ENCODE measurements around the gene NAA10.

The NAA10 gene

GRCh38 chrX:153903238-153903980, 31.4 kb downstream of the NAA10 start:
- Histone ChIP-seq H3K4me1 (ENCODE audit: insufficient read depth, low read length) (peaks cover 13% of the 10 kb centered on the region), H3K27ac (ENCODE audit: low read depth, low read length) (no peak overlapping the region), H3K9me3 (ENCODE audit: low read length) (no peaks in the 10 kb centered on the region), H3K36me3 (ENCODE audit: insufficient read depth, low read length) (no peaks in the 10 kb centered on the region), H3K27me3 (ENCODE audit: control insufficient read depth in 1 of 2, insufficient read depth in 2 of 2, low read length in 2 of 2) (peaks cover 0 to 20% of the 10 kb centered on the region in 2 donors), H3K9ac (ENCODE audit: low read length) (no peak overlapping the region), H3K4me3 (ENCODE audit: low read depth in 1 of 2, low read length in 2 of 2) (no peak overlapping the region)

DNA sequence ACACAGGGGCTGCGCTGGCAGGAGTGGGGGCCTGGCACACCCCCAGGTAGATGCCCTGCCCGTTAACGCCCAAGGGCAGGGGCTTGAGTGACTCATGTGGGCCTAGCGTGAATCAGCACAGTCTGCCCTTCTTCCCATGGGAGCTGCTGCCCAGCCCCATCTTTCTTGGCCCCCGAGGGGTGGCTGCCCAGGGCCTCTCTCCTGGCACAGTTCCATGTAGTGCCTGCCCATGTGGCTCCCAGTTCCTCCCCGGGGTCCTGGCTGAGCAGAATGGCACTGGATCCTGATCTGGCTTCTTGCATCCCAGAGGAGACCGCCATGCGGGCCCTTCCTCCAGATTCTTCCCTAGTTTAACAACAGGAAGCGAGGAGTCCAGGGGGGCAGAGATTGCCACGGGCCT, 32.5 kb downstream of the NAA10 start:
- Histone ChIP-seq H3K4me1 (ENCODE audit: insufficient read depth, low read length) (peaks cover 13% of the 10 kb centered on the region), H3K9ac (ENCODE audit: low read length) (no peak overlapping the region), H3K27ac (ENCODE audit: low read depth, low read length) (no peak overlapping the region)

GRCh38 chrX:153901753-153902140, 33.1 kb downstream of the NAA10 start:
- Histone ChIP-seq H3K9me3 (ENCODE audit: low read length) (no peaks in the 10 kb centered on the region), H3K9ac (ENCODE audit: low read length) (no peak overlapping the region), H3K4me3 (ENCODE audit: low read depth in 1 of 2, low read length in 2 of 2) (no peak overlapping the region), H3K27ac (ENCODE audit: low read depth, low read length) (no peak overlapping the region), H3K36me3 (ENCODE audit: insufficient read depth, low read length) (no peaks in the 10 kb centered on the region), H3K27me3 (ENCODE audit: control insufficient read depth in 1 of 2, insufficient read depth in 2 of 2, low read length in 2 of 2) (peaks cover 0 to 17% of the 10 kb centered on the region in 2 donors), H3K4me1 (ENCODE audit: insufficient read depth, low read length) (peaks cover 13% of the 10 kb centered on the region)

More for the DNA sequence above, 32.5 kb downstream of the NAA10 start:
- Histone ChIP-seq H3K27me3 (ENCODE audit: control insufficient read depth in 1 of 2, insufficient read depth in 2 of 2, low read length in 2 of 2) (peaks cover 0 to 20% of the 10 kb centered on the region in 2 donors), H3K4me3 (ENCODE audit: low read depth in 1 of 2, low read length in 2 of 2) (no peak overlapping the region), H3K36me3 (ENCODE audit: insufficient read depth, low read length) (no peaks in the 10 kb centered on the region), H3K9me3 (ENCODE audit: low read length) (no peaks in the 10 kb centered on the region)

DNA sequence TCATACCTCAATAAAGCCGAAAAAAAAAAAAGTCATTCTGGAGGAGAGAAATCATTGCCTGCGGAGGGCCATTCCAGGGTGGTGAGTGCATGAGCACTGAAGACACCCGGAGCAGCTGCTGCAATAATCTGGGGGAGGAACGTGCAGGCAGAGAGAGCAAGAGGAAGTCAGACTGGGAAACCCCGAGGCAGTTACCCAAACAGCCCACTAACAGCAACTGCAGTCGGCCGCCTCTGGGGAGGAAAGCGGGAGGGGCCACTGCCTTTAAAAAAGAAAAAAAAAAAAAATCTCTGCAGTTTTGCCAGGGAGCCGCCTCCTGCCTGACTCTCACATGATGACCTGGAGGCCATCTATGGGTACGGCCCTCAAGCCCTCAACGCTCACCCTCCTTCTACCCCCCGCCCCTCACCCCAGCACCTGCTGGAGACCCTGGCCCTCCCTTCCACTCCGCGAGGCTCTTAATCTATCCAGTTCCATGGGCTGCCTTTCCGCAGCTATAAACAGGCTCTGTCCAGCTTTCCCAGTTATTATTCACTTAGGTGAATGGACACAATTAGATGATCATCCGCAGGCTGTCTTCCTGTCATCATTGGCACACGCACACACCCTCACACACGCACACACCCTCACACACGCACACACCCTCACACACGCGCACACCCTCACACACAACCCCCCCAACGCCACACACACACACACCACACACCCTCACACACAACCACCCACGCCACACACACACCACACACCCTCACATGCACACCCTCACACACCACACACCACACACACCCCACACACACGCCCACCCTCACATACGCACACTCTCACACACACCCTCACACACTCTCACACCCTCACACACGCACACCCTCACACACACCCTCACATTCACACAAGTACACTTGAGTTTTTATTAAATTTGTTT, 33.7 kb downstream of the NAA10 start:
- H3K27ac ChIP-seq (ENCODE audit: low read depth, low read length) = no peak overlapping the region
- no peaks in the 10 kb centered on the region for H3K36me3 ChIP-seq (ENCODE audit: insufficient read depth, low read length)
- no peaks in the 10 kb centered on the region for H3K9me3 ChIP-seq (ENCODE audit: low read length)
- no peak overlapping the region for H3K4me3 ChIP-seq (ENCODE audit: low read depth in 1 of 2, low read length in 2 of 2)
- peaks cover 13% of the 10 kb centered on the region for H3K4me1 ChIP-seq (ENCODE audit: insufficient read depth, low read length)
- H3K27me3 ChIP-seq (ENCODE audit: control insufficient read depth in 1 of 2, insufficient read depth in 2 of 2, low read length in 2 of 2) = peaks cover 0 to 11% of the 10 kb centered on the region in 2 donors
- H3K9ac ChIP-seq (ENCODE audit: low read length) = no peak overlapping the region

DNA sequence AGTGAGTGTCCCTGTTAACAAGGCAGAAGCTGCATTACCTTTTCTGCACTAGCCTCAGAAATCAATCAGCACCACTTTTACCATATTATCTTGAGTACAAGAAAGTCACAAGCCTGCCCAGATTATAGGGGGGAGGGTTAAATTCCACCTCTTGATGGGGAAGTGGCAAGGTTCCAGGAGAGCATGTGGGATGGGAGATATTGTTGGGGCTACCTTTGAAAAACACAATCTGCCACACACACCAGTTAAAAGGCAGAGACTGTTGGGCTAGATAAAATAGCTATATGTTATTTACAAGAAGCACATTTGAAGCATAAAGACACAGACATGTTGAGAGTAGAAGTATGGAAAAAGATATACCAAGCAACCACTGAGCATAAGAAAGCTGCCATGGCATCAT, 36.9 kb downstream of the NAA10 start:
- Histone ChIP-seq H3K9me3 (ENCODE audit: low read length) (no peaks in the 10 kb centered on the region), H3K36me3 (ENCODE audit: insufficient read depth, low read length) (no peaks in the 10 kb centered on the region), H3K4me1 (ENCODE audit: insufficient read depth, low read length) (peaks cover 13% of the 10 kb centered on the region), H3K27me3 (ENCODE audit: control insufficient read depth in 1 of 2, insufficient read depth in 2 of 2, low read length in 2 of 2) (peaks cover 5% of the 10 kb centered on the region in 2 donors), H3K9ac (ENCODE audit: low read length) (no peak overlapping the region), H3K27ac (ENCODE audit: low read depth, low read length) (no peak overlapping the region), H3K4me3 (ENCODE audit: low read depth in 1 of 2, low read length in 2 of 2) (no peak overlapping the region)

GRCh38 chrX:153889123-153889522, 45.7 kb downstream of the NAA10 start:
- H3K9ac ChIP-seq (ENCODE audit: low read length) = no peak overlapping the region
- no peaks in the 10 kb centered on the region for H3K4me1 ChIP-seq (ENCODE audit: insufficient read depth, low read length)
- H3K4me3 ChIP-seq (ENCODE audit: low read depth in 1 of 2, low read length in 2 of 2) = no peak overlapping the region
- H3K9me3 ChIP-seq (ENCODE audit: low read length) = no peaks in the 10 kb centered on the region
- peaks cover 18 to 33% of the 10 kb centered on the region in 2 donors for H3K27me3 ChIP-seq (ENCODE audit: control insufficient read depth in 1 of 2, insufficient read depth in 2 of 2, low read length in 2 of 2)
- no peak overlapping the region for H3K27ac ChIP-seq (ENCODE audit: low read depth, low read length)
- H3K36me3 ChIP-seq (ENCODE audit: insufficient read depth, low read length) = no peaks in the 10 kb centered on the region

DNA sequence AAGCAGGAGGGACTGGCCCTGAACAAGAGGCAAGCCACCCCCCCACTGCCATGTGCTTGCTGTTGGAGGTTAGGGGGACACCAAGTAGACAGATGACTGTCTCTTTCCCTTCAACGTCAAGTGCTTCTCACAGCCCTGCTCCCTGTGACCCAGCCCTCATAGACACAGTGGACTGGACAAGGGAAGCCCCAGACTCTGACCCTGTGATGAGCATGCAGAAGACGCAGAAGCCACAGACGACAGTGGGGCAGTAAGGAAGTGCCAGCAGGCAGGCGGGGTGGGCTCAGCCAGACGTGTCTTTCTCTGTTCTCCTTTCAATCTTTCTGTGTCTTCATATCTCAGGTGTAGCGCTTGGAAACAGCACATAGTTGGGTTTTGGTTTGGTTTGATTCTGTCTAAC, 46.5 kb downstream of the NAA10 start:
- no peak overlapping the region for H3K27ac ChIP-seq (ENCODE audit: low read depth, low read length)
- no peaks in the 10 kb centered on the region for H3K4me1 ChIP-seq (ENCODE audit: insufficient read depth, low read length)
- H3K4me3 ChIP-seq (ENCODE audit: low read depth in 1 of 2, low read length in 2 of 2) = no peak overlapping the region
- peaks cover 20 to 39% of the 10 kb centered on the region in 2 donors for H3K27me3 ChIP-seq (ENCODE audit: control insufficient read depth in 1 of 2, insufficient read depth in 2 of 2, low read length in 2 of 2)
- H3K9ac ChIP-seq (ENCODE audit: low read length) = no peak overlapping the region
- H3K9me3 ChIP-seq (ENCODE audit: low read length) = no peaks in the 10 kb centered on the region
- no peaks in the 10 kb centered on the region for H3K36me3 ChIP-seq (ENCODE audit: insufficient read depth, low read length)

- Histone ChIP-seq H3K9me3 (ENCODE audit: low read length) (no peaks in the 10 kb centered on the region), H3K4me3 (ENCODE audit: low read depth in 1 of 2, low read length in 2 of 2) (no peak overlapping the region), H3K36me3 (ENCODE audit: insufficient read depth, low read length) (no peaks in the 10 kb centered on the region), H3K27ac (ENCODE audit: low read depth, low read length) (no peak overlapping the region), H3K4me1 (ENCODE audit: insufficient read depth, low read length) (no peaks in the 10 kb centered on the region), H3K9ac (ENCODE audit: low read length) (no peak overlapping the region), H3K27me3 (ENCODE audit: control insufficient read depth in 1 of 2, insufficient read depth in 2 of 2, low read length in 2 of 2) (peaks cover 20 to 49% of the 10 kb centered on the region in 2 donors)
Observed at GRCh38 chrX:153887385-153887784, 47.5 kb downstream of the NAA10 start.

DNA sequence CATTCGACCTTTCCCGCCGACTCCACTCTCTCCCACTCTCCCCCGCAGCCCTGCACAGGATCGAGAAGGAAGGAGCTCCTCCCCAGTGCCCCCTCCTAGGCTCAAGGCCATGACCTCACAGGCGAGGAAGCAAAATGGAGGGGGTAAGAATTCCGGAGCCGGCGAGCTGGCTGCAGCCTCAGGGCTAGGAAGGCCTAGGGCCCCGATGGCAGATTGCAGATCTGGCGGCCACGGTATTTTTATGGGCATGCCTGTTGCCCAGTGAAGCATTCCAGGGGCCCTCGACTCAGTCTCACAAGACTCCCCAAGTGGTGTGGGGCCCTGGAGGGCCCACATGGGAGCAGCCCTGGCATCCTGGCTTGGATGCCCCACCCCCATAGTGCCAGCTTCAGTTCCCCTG, 47.9 kb downstream of the NAA10 start:
- no peaks in the 10 kb centered on the region for H3K36me3 ChIP-seq (ENCODE audit: insufficient read depth, low read length)
- H3K27ac ChIP-seq (ENCODE audit: low read depth, low read length) = no peak overlapping the region
- H3K4me1 ChIP-seq (ENCODE audit: insufficient read depth, low read length) = no peaks in the 10 kb centered on the region
- H3K4me3 ChIP-seq (ENCODE audit: low read depth in 1 of 2, low read length in 2 of 2) = no peak overlapping the region
- no peak overlapping the region for H3K9ac ChIP-seq (ENCODE audit: low read length)
- peaks cover 23 to 54% of the 10 kb centered on the region in 2 donors for H3K27me3 ChIP-seq (ENCODE audit: control insufficient read depth in 1 of 2, insufficient read depth in 2 of 2, low read length in 2 of 2)
- no peaks in the 10 kb centered on the region for H3K9me3 ChIP-seq (ENCODE audit: low read length)

- Histone ChIP-seq H3K4me3 (ENCODE audit: low read depth in 1 of 2, low read length in 2 of 2) (no peak within 1 kb of the TSS), H3K9ac (ENCODE audit: low read length) (no peak within 1 kb of the TSS), H3K27me3 (ENCODE audit: control insufficient read depth in 1 of 2, insufficient read depth in 2 of 2, low read length in 2 of 2) (peaks cover 30 to 60% of the 10 kb centered on the region in 2 donors), H3K27ac (ENCODE audit: low read depth, low read length) (no peak within 1 kb of the TSS), H3K9me3 (ENCODE audit: low read length) (no peaks in the 10 kb centered on the region), H3K36me3 (ENCODE audit: insufficient read depth, low read length) (no peaks in the 10 kb centered on the region), H3K4me1 (ENCODE audit: insufficient read depth, low read length) (no peaks in the 10 kb centered on the region)
Observed at GRCh38 chrX:153885968-153886903, 48.6 kb downstream of the NAA10 start, which contains the start of gene L1CAM. Gene L1CAM (minus strand): TSS chrX:153886173. CDS start chrX:153875836, 10,337 bp downstream.
